H1 (cell line): ENCODE measurements around the gene CDK12. TPM values are rescaled to one million over a fixed set of nuclear protein-coding genes. Genes with fewer than 3 reads are reported as not detected.
"Not testable (repeated sequence)": the region's sequence is repeated elsewhere in the genome, so short reads cannot be mapped to it uniquely, and the experiment has no call there.

ENCODE experiments used
- CTCF ChIA-PET: fragments of 300-600 bp; sonication (Branson Sonifier 250); formaldehyde crosslinking; loops from one replicate; lab custom pipeline; 2021; ENCODE audit not compliant: partially characterized antibody; lab: Charles Lee
- POLR2A ChIA-PET: fragments of 300-600 bp; sonication (Branson Sonifier 250); formaldehyde crosslinking; loops from one replicate; lab custom pipeline; 2021; ENCODE audit warnings: inconsistent platforms; ENCODE audit not compliant: partially characterized antibody; lab: Charles Lee
- DNase-seq, 2 experiments: peaks; one replicate each; pipeline versions ENCODE4 v3.0.0 to v3.0.0-alpha.2; 2010 to 2022; ENCODE audit warnings: low spot score in 2 of 2, low read depth in 1 of 2, mixed read lengths in 1 of 2
- FAIRE-seq: peaks from 2 replicates; lab custom pipeline; 2011; peaks lifted over from hg19 to GRCh38; lab: Jason Lieb, UNC
- H2AFZ ChIP-seq: 2 replicates; pipeline ENCODE4 v1.8.1; 2012; ENCODE audit warnings: low read length, inconsistent platforms
- H2AK5ac ChIP-seq: 2 replicates; pipeline ENCODE4 v1.6.1; 2013; ENCODE audit warnings: low read depth, low read length
- H2BK120ac ChIP-seq: replicated peaks from 2 replicates; pipeline ENCODE3; 2013; ENCODE audit warnings: low read depth, low read length, inconsistent platforms
- H2BK12ac ChIP-seq: 2 replicates; pipeline ENCODE4 v1.6.1; 2013; ENCODE audit warnings: low read depth, low read length
- H2BK15ac ChIP-seq: 2 replicates; pipeline ENCODE4 v1.6.1; 2013; ENCODE audit warnings: low read length
- H2BK20ac ChIP-seq: 2 replicates; pipeline ENCODE4 v1.6.1; 2013; ENCODE audit warnings: low read length
- H2BK5ac ChIP-seq: 2 replicates; pipeline ENCODE4 v1.6.1; 2013; ENCODE audit warnings: low read depth, low read length
- H3K14ac ChIP-seq: 2 replicates; pipeline ENCODE4 v1.6.1; 2013; ENCODE audit warnings: inconsistent platforms; ENCODE audit not compliant: insufficient read length
- H3K18ac ChIP-seq: 2 replicates; pipeline ENCODE4 v1.6.1; 2013; ENCODE audit warnings: low read length; ENCODE audit errors: extremely low read depth
- H3K23ac ChIP-seq: 2 replicates; pipeline ENCODE4 v1.6.1; 2013; ENCODE audit warnings: inconsistent platforms; ENCODE audit not compliant: insufficient read length
- H3K23me2 ChIP-seq: 2 replicates; pipeline ENCODE4 v1.6.1; 2013; ENCODE audit warnings: low read depth, low read length
- H3K27ac ChIP-seq: 2 replicates; pipeline ENCODE4 v1.6.1; 2011; ENCODE audit warnings: low read depth, low read length, inconsistent platforms
- H3K27me3 ChIP-seq, 4 experiments: replicated peaks in 1 of 4; 1 replicate in 1 of 4; 2 replicates in 3 of 4; pipeline versions ENCODE4 v1.6.1 to v1.8.1; 2011 to 2013; ENCODE audit warnings: low read length in 3 of 4, mild to moderate bottlenecking in 3 of 4, inconsistent platforms in 2 of 4, mixed read lengths in 2 of 4, moderate library complexity in 1 of 4; ENCODE audit not compliant: control insufficient read depth in 3 of 4, insufficient read depth in 3 of 4; ENCODE audit errors: extremely low read depth in 1 of 4
- H3K36me3 ChIP-seq, 4 experiments: 2 replicates each; pipeline versions ENCODE4 v1.6.1 to v1.8.1; 2011 to 2013; ENCODE audit warnings: mild to moderate bottlenecking in 4 of 4, low read length in 3 of 4, moderate library complexity in 2 of 4, control low read depth in 1 of 4, inconsistent platforms in 1 of 4; ENCODE audit not compliant: insufficient read depth in 4 of 4, control insufficient read depth in 2 of 4
- H3K4ac ChIP-seq: replicated peaks from 2 replicates; pipeline ENCODE3; 2013; ENCODE audit warnings: low read length, low read depth, mixed read lengths, inconsistent platforms; ENCODE audit not compliant: insufficient read length
- H3K4me1 ChIP-seq, 4 experiments: replicated peaks in 1 of 4; 1 replicate in 1 of 4; 2 replicates in 3 of 4; pipeline versions ENCODE4 v1.6.1 to v1.8.1; 2011 to 2013; ENCODE audit warnings: low read length in 3 of 4, inconsistent platforms in 2 of 4, mixed read lengths in 1 of 4; ENCODE audit not compliant: insufficient read depth in 4 of 4, control insufficient read depth in 3 of 4
- H3K4me2 ChIP-seq, 2 experiments: 2 replicates each; pipeline versions ENCODE4 v1.6.1 to v1.8.1; 2011 to 2013; ENCODE audit warnings: low read depth in 2 of 2, low read length in 2 of 2, control low read depth in 1 of 2, inconsistent platforms in 1 of 2, mild to moderate bottlenecking in 1 of 2; ENCODE audit not compliant: insufficient read depth in 1 of 2
- H3K4me3 ChIP-seq, 4 experiments: fragments of 200-600, 300-600 bp in 1 of 4; sonication (generic), shearing (Covaris generic), sonication (Bioruptor Twin) in 1 of 4; 2 replicates each; pipeline versions ENCODE4 v1.5.1 to v1.8.1; 2011 to 2016; ENCODE audit warnings: low read length in 4 of 4, low read depth in 3 of 4, control low read depth in 2 of 4, inconsistent platforms in 2 of 4, mild to moderate bottlenecking in 2 of 4, mixed read lengths in 1 of 4, moderate library complexity in 1 of 4; ENCODE audit not compliant: insufficient read depth in 2 of 4; ENCODE audit errors: extremely low read depth in 1 of 4
- H3K56ac ChIP-seq: replicated peaks from 2 replicates; pipeline ENCODE3; 2013; ENCODE audit warnings: low read depth, mild to moderate bottlenecking, mixed read lengths, low read length, inconsistent platforms; ENCODE audit not compliant: insufficient read length
- H3K79me1 ChIP-seq: 2 replicates; pipeline ENCODE4 v1.6.1; 2013; ENCODE audit warnings: low read depth, low read length, control low read depth
- H3K79me2 ChIP-seq, 2 experiments: 2 replicates each; pipeline versions ENCODE4 v1.6.1 to v1.8.1; 2012 to 2013; ENCODE audit warnings: low read length in 2 of 2, mild to moderate bottlenecking in 2 of 2, inconsistent platforms in 1 of 2; ENCODE audit not compliant: insufficient read depth in 2 of 2, control insufficient read depth in 1 of 2
- H3K9ac ChIP-seq, 4 experiments: replicated peaks in 1 of 4; 1 replicate in 1 of 4; 2 replicates in 3 of 4; pipeline versions ENCODE4 v1.6.1 to v1.8.1; 2011 to 2013; ENCODE audit warnings: low read depth in 3 of 4, low read length in 3 of 4, control low read depth in 2 of 4, mild to moderate bottlenecking in 2 of 4, moderate library complexity in 2 of 4, inconsistent platforms in 1 of 4; ENCODE audit errors: extremely low read depth in 1 of 4
- H3K9me3 ChIP-seq, 2 experiments: 2 replicates each; pipeline versions ENCODE4 v1.6.1 to v1.8.1; 2012 to 2013; ENCODE audit warnings: mild to moderate bottlenecking in 2 of 2, moderate library complexity in 2 of 2, control low read depth in 1 of 2, inconsistent platforms in 1 of 2, low read depth in 1 of 2, low read length in 1 of 2, mixed read lengths in 1 of 2; ENCODE audit not compliant: insufficient read depth in 2 of 2
- H4K20me1 ChIP-seq, 2 experiments: replicated peaks in 1 of 2; 2 replicates each; pipeline versions ENCODE3 to v1.8.1; 2011 to 2013; ENCODE audit warnings: inconsistent platforms in 2 of 2, low read length in 2 of 2, mild to moderate bottlenecking in 1 of 2; ENCODE audit not compliant: insufficient read depth in 2 of 2, control insufficient read depth in 1 of 2
- H4K5ac ChIP-seq: 2 replicates; pipeline ENCODE4 v1.6.1; 2013; ENCODE audit warnings: low read length, low read depth, mixed read lengths, inconsistent platforms; ENCODE audit not compliant: insufficient read length
- H4K8ac ChIP-seq: 2 replicates; pipeline ENCODE4 v1.8.0; 2013; ENCODE audit warnings: mild to moderate bottlenecking, moderate library complexity, low read length, inconsistent platforms; ENCODE audit not compliant: insufficient read depth; ENCODE audit errors: extremely low read depth
- H4K91ac ChIP-seq: replicated peaks from 2 replicates; pipeline ENCODE3; 2013; ENCODE audit warnings: low read length, mixed read lengths, inconsistent platforms; ENCODE audit not compliant: insufficient read length
- WGBS, 2 experiments: shearing (Covaris generic) in 1 of 2; methylation state at CpG; one replicate each; pipeline versions ENCODE4 v1.1.6 to v1.1.7; 2013 to 2015; ENCODE audit warnings: low lambda C conversion rate in 2 of 2, mixed read lengths in 2 of 2, inconsistent platforms in 1 of 2, low coverage in 1 of 2, missing lambda C conversion rate in 1 of 2; ENCODE audit not compliant: insufficient replicate concordance in 2 of 2, insufficient coverage in 1 of 2, insufficient read length in 1 of 2; ENCODE audit errors: extremely low coverage in 1 of 2, missing lambda C conversion rate in 1 of 2; 5-methylcytosine and 5-hydroxymethylcytosine counted together
- polyA plus RNA-seq, 7 experiments: library from polyadenylated mRNA; depleted of rRNA in 3 of 7; stranded (reverse) in 5 of 7; unstranded in 2 of 7; fragments of >200 nt in 5 of 7; fragments of 200-250 nt in 2 of 7; gene quantifications; 1 replicate in 5 of 7; 2 replicates in 1 of 7; 4 replicates in 1 of 7; pipeline versions ENCODE4 v1.2.1 to v1.2.3, GENCODE V29; 2011 to 2013; ENCODE audit warnings: missing spikeins in 2 of 7, mixed read lengths in 2 of 7
- total RNA-seq: library from RNA; stranded (reverse); fragmentation: NEBNext Ultra II Directional; extraction: Animal tissue kit (Norgen Biotek cat#: 25700); gene quantifications from 2 replicates; pipeline ENCODE4 v1.2.1, GENCODE V29; 2021

CDK12 gene
- total and polyA plus RNA-seq, 2 of the 8 experiments (the other 6 are each of a cell fraction or from before 2014, with no cell fraction given), result 14.8 to 70.3 TPM

DNA sequence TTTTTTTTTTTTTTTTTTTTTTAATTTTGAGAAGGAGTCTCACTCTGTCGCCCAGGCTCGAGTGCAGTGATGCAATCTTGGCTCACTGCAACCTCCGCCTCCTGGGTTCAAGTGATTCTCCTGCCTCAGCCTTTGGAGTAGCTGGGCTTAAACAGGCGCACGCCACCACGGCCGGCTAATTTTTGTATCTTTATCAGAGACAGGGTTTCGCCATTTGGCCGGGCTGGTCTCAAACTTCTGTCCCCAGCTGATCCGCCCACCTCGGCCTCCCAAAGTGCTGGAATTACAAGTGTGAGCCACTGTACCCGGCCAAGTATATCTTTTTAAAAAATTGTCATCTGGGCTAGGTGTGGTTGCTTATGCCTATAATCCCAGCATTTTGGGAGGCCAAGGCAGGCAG lies 35.6 kb downstream of the CDK12 start:
- not testable (repeated sequence) for H3K79me2 ChIP-seq, H3K23ac ChIP-seq, H3K79me1 ChIP-seq, H2BK120ac ChIP-seq, H3K4me1 ChIP-seq, H2BK15ac ChIP-seq, H2AK5ac ChIP-seq, FAIRE-seq, H2BK20ac ChIP-seq, H3K4ac ChIP-seq, H3K56ac ChIP-seq, DNase-seq, H3K27ac ChIP-seq, H3K14ac ChIP-seq, H2BK5ac ChIP-seq, H2AFZ ChIP-seq, H4K20me1 ChIP-seq, H4K91ac ChIP-seq, H3K4me3 ChIP-seq, H3K4me2 ChIP-seq, H3K18ac ChIP-seq, H3K9me3 ChIP-seq, H3K27me3 ChIP-seq, H3K23me2 ChIP-seq, H4K8ac ChIP-seq, H2BK12ac ChIP-seq, H4K5ac ChIP-seq, H3K9ac ChIP-seq
- WGBS, 2 experiments, result 96% methylated on average over 12 of the region's 12 CpGs; no CpG with 5 or more reads in 1 of the 2 experiments
- ChIA-PET CTCF (interaction anchor here (0.7 kb wide), 1 partner anchor 47 kb away, joined by 3 read pairs; no protein-coding TSS in a partner anchor), POLR2A (interaction anchor here (1.3 kb wide), 2 partner anchors 17 to 35 kb away, joined by 3 to 5 read pairs; no protein-coding TSS in a partner anchor)
- peaks cover 19 to 60% (median 41%) of the 10 kb centered on the region in 4 experiments; a peak in 7 of 8 replicates for H3K36me3 ChIP-seq
